Loucy (cell line): ENCODE data around the gene ZNF891.

Experiments used
- CTCF ChIP-seq: fragments of 200-600 bp; sonication (generic); conservative IDR thresholded peaks from 2 replicates; pipeline ENCODE4 v1.5.1; 2014; ENCODE audit warnings: mild to moderate bottlenecking, antibody characterized with exemption, low read length
- EZH2phosphoT487 ChIP-seq: fragments of 200-600 bp; IDR thresholded peaks from 2 replicates; pipeline ENCODE4 v1.6.1; 2018; ENCODE audit warnings: antibody characterized with exemption, mild to moderate bottlenecking, moderate library complexity, borderline replicate concordance

- TF ChIP-seq CTCF, result no peak
- TF ChIP-seq EZH2phosphoT487, result no peak
Observed at GRCh38 chr12:133080026-133080367, 50.1 kb downstream of the ZNF891 start.
